Thoracic aorta (tissue), 2 donors: ENCODE data around the gene ATG9B. TPM values are rescaled to one million over a fixed set of nuclear protein-coding genes. Genes with fewer than 3 reads are reported as not detected.

Experiments used
- ATAC-seq: fragments of 150-250 bp; one replicate; pipeline ENCODE4 v1.8.0; 2017; ENCODE audit warnings: low read depth; ENCODE audit not compliant: insufficient number of reproducible peaks, low FRiP score
- DNase-seq: peaks from one replicate; pipeline ENCODE4 v3.0.0-alpha.2; 2020; ENCODE audit warnings: low spot score
- H3K27ac ChIP-seq, 2 donors: fragments of 200-600 bp; sonication (generic); 1 replicate in 1 of 2; 2 replicates in 1 of 2; pipeline ENCODE4 v1.5.1; 2016; ENCODE audit warnings: mild to moderate bottlenecking in 2 of 2, moderate library complexity in 2 of 2
- H3K27me3 ChIP-seq: fragments of 200-600 bp; sonication (generic); replicated peaks from 2 replicates; pipeline ENCODE4 v1.6.0; 2016; ENCODE audit warnings: mild to moderate bottlenecking; ENCODE audit not compliant: insufficient read depth
- H3K36me3 ChIP-seq: fragments of 200-600 bp; sonication (generic); one replicate; pipeline ENCODE4 v1.5.1; 2016
- H3K4me1 ChIP-seq, 2 donors: fragments of 200-600 bp; sonication (generic); 1 replicate in 1 of 2; 2 replicates in 1 of 2; pipeline versions ENCODE4 v1.5.1 to v1.6.0; 2016; ENCODE audit warnings: low read depth in 2 of 2, mild to moderate bottlenecking in 1 of 2; ENCODE audit not compliant: control insufficient read depth in 1 of 2
- H3K4me3 ChIP-seq: fragments of 200-600 bp; sonication (generic); 2 replicates; pipeline ENCODE4 v1.5.1; 2016; ENCODE audit warnings: mild to moderate bottlenecking
- H3K9me3 ChIP-seq: fragments of 200-600 bp; sonication (generic); 2 replicates; pipeline ENCODE4 v1.5.1; 2016
- CTCF ChIP-seq: fragments of 200-600 bp; sonication (generic); IDR thresholded peaks from one replicate; pipeline ENCODE4 v1.5.1; 2019; ENCODE audit warnings: antibody characterized with exemption
- total RNA-seq, 2 donors: library from RNA; depleted of rRNA; stranded (reverse); fragments of >200 nt; gene quantifications; one replicate each; pipeline versions ENCODE4 v1.1.0 to v1.2.3, GENCODE V29; 2016

Gene ATG9B
- total RNA-seq, 2 donors from 2014 or later = 1.2 TPM; not detected in 1

- H3K36me3 ChIP-seq = peaks cover 64% of the 10 kb centered on the region
- no peaks in the 10 kb centered on the region for H3K27me3 ChIP-seq
- H3K9me3 ChIP-seq = no peaks in the 10 kb centered on the region
- no peak for ATAC-seq
- no peak overlapping the region for H3K27ac ChIP-seq
- no peak for TF ChIP-seq CTCF
- DNase-seq = no peak
- H3K4me1 ChIP-seq = peaks cover 0 to 6% of the 10 kb centered on the region in 2 donors
- H3K4me3 ChIP-seq = no peak overlapping the region
These were observed 43.9 kb upstream of the ATG9B start for GRCh38 chr7:151068069-151068773.

DNA sequence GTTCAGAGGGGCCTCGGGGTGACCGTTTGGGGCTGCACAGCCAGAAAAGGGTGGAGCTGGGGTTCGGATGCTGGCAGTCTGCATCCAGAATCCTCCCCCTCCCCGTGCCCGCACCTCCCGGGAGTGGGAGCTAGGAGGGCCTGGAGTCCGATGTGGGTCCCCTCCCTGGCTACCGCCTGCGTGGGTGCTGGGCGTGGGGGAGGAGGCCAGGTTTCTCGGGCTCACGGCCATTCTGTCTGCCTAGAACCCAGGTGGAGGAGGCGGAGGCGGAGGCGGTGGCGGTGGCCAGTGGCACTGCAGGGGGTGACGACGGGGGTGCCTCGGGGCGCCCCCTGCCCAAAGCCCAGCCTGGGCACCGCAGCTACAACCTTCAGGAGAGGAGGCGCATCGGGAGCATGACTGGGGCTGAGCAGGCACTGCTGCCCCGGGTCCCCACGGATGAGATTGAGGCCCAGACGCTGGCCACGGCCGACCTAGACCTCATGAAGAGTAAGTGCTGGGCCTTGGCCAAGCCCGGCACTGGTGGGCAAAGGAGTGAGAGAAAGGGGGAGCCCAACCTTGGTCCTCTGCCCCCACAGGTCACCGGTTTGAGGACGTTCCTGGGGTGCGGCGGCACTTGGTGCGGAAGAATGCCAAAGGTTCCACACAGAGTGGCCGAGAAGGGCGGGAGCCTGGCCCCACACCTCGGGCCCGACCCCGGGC lies 42.1 kb upstream of the ATG9B start:
- Histone ChIP-seq H3K36me3 (peaks cover 54% of the 10 kb centered on the region), H3K9me3 (no peaks in the 10 kb centered on the region)

DNA sequence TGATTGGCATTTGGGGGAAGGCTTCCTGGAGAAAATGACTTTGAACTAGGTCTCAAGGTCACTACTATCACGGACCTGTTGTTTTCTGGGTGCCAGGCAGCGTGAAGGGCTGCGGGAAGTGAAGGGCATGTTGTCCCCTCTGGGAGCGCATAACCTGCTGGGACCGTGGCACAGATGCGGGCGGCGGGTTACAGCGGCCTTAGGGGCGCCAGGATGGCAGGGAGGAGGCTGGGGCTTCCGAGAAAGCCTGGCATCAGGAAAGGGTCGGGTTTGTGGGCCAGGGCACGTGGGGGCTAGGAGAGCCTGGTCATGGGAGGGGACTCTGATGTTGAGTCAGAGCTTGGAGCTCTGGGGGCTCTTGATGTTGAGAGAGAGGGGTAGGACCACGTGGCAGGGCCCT lies 41.2 kb upstream of the ATG9B start:
- Histone ChIP-seq H3K4me3 (no peak overlapping the region), H3K9me3 (no peaks in the 10 kb centered on the region), H3K36me3 (peaks cover 46% of the 10 kb centered on the region), H3K27me3 (no peaks in the 10 kb centered on the region), H3K27ac (no peak overlapping the region), H3K4me1 (peaks cover 22 to 30% of the 10 kb centered on the region in 2 donors)
- DNase-seq (no peak), ATAC-seq (no peak)
- TF ChIP-seq CTCF = no peak

More for the DNA sequence above, 42.1 kb upstream of the ATG9B start:
- H3K4me1 ChIP-seq = peaks cover 13 to 21% of the 10 kb centered on the region in 2 donors
- DNase-seq = no peak
- TF ChIP-seq CTCF = no peak
- H3K27me3 ChIP-seq = no peaks in the 10 kb centered on the region
- no peak for ATAC-seq
- no peak overlapping the region for H3K27ac ChIP-seq
- no peak overlapping the region for H3K4me3 ChIP-seq

DNA sequence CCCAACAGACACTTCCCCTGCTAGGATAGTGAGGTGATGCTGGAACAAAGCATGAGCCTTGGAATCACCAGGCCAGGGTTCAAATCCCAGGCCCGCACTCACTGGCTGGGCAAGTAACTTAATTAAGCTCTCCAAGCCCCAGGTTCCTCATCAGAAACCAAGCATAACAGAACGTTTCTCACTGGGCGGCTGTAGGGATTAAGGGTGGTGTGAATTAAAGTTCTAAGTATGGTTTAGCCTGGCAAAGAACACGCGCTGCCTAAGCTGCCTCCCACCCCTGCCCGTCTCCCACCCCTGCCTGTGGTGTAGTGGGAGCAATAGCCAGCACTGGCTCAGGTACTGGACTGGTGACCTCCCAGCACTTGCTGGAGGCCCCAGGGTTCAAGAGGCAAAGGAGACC lies 40.7 kb upstream of the ATG9B start:
- no peak for TF ChIP-seq CTCF
- Histone ChIP-seq H3K27ac (no peak overlapping the region), H3K9me3 (no peaks in the 10 kb centered on the region), H3K4me3 (no peak overlapping the region), H3K36me3 (peaks cover 41% of the 10 kb centered on the region), H3K4me1 (peaks cover 26 to 34% of the 10 kb centered on the region in 2 donors), H3K27me3 (no peaks in the 10 kb centered on the region)
- ATAC-seq = no peak
- DNase-seq = no peak

DNA sequence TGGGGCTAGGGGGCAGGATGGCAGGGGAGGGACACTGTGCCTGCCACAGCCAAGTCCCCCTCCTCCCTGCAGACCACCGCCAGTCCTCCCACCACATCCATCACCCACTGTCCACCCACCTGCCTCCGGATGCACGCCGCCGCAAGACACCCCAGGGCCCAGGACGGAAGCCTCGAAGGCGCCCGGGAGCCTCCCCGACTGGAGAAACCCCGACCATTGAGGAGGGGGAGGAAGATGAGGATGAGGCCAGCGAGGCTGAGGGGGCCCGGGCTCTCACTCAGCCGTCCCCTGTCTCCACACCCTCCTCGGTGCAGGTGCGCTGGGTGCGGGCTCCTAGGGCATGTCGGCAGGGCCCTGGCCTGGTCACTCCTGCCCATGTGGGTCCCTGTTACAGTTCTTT lies 40.2 kb upstream of the ATG9B start:
- no peak for DNase-seq
- Histone ChIP-seq H3K4me3 (no peak overlapping the region), H3K36me3 (peaks cover 38% of the 10 kb centered on the region), H3K4me1 (peaks cover 26 to 34% of the 10 kb centered on the region in 2 donors), H3K27me3 (no peaks in the 10 kb centered on the region), H3K27ac (no peak overlapping the region), H3K9me3 (no peaks in the 10 kb centered on the region)
- no peak for ATAC-seq
- no peak for TF ChIP-seq CTCF
